OCI-LY7 (cell line): ENCODE measurements around the gene C10orf90.

Experiments
- CTCF ChIP-seq: fragments of 200-600 bp; sonication (generic); conservative IDR thresholded peaks from 2 replicates; pipeline ENCODE4 v1.5.1; 2014; ENCODE audit warnings: mild to moderate bottlenecking, antibody characterized with exemption, low read length, moderate library complexity, mixed read lengths
- EZH2phosphoT487 ChIP-seq: fragments of 200-600 bp; sonication (generic); IDR thresholded peaks from 2 replicates; pipeline ENCODE4 v1.6.1; 2018; ENCODE audit warnings: low read depth, borderline replicate concordance, mild to moderate bottlenecking, mixed run types, antibody characterized with exemption, low read length, moderate library complexity, mixed read lengths

GRCh38 chr10:126565871-126566270 lies 104.6 kb downstream of the C10orf90 start:
- TF ChIP-seq CTCF = no peak
- no peak for TF ChIP-seq EZH2phosphoT487
